Astrocyte (in vitro differentiated cells and primary cell): Measurements from ENCODE around the gene PAK6.

Source experiments
- EZH2 ChIP-seq: IDR thresholded peaks from 2 replicates; pipeline ENCODE4 v1.6.1; 2012; ENCODE audit warnings: mild to moderate bottlenecking, low read length, inconsistent platforms; ENCODE audit not compliant: insufficient read depth
- TF ChIP-seq, protein P1 (sequence below): IDR thresholded peaks from 2 replicates; pipeline ENCODE4 v1.5.1; 2011; ENCODE audit warnings: low read depth, mild to moderate bottlenecking, inconsistent platforms, low read length, moderate library complexity; ENCODE audit not compliant: insufficient read depth

- TF ChIP-seq, protein P1, sequence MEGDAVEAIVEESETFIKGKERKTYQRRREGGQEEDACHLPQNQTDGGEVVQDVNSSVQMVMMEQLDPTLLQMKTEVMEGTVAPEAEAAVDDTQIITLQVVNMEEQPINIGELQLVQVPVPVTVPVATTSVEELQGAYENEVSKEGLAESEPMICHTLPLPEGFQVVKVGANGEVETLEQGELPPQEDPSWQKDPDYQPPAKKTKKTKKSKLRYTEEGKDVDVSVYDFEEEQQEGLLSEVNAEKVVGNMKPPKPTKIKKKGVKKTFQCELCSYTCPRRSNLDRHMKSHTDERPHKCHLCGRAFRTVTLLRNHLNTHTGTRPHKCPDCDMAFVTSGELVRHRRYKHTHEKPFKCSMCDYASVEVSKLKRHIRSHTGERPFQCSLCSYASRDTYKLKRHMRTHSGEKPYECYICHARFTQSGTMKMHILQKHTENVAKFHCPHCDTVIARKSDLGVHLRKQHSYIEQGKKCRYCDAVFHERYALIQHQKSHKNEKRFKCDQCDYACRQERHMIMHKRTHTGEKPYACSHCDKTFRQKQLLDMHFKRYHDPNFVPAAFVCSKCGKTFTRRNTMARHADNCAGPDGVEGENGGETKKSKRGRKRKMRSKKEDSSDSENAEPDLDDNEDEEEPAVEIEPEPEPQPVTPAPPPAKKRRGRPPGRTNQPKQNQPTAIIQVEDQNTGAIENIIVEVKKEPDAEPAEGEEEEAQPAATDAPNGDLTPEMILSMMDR = no peak
- no peak for TF ChIP-seq EZH2
Measured at GRCh38 chr15:40255033-40255432, 16.2 kb downstream of the PAK6 start.
